HG02973 (cell line): ENCODE results near the gene RPRD1B.
"Not testable (repeated sequence)": the region's sequence is repeated elsewhere in the genome, so short reads cannot be mapped to it uniquely, and the experiment has no call there.

Source experiments
- ATAC-seq: cut with Tn5 transposase; IDR thresholded peaks from one replicate; pipeline ENCODE4 v1.9.1; 2021; ENCODE audit warnings: moderate library complexity; ENCODE audit not compliant: unreplicated experiment

RPRD1B gene

DNA sequence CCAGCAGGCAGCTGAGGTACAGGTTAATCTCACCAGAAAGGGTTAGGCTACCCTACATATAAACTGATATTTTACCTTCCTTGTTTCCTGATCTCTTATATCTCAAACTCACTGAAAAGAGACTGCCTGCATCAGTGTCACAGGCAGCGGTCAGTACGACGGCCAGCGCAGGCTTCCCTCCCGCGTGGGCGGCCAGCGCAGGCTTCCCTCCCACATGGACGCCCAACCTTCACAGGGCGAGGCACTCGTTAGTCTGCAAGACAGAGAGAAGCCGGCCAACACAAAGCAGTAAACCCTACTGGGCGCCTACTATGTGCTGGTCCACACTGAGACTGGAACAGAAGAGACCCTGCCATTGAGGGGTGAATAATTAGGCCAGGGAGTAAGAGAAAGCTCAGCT is 33.3 kb upstream of the RPRD1B start:
- no peak for ATAC-seq

DNA sequence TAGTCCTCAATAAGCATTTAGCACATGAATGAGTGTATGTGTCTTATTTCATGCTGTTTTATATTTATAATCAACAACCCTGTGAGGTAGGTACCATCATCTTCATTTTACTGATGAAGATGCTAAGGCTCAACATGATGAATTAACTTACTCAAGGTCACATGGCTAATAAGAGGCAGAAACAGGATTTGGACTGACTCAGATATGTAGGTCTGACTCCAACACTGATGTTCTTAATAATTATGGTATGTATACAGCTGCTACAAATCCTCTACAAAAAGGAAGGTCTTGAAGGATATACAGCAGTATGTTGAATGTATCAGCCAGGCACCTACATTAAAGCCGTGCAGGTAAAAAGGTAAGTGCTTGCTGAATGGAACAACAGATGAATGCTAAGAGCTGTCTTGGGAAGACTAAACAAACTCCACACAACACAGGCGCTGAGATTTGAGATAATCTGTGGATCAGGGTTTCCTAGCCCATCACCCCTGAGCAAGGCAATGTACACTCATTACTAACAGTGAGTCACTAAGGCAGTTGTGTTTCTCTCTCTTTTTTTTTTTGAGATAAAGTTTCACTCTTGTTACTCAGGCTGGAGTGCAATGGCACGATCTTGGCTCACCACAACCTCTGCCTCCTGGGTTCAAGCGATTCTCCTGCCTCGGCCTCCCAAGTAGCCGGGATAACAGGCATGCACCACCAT is 32.2 kb upstream of the RPRD1B start:
- ATAC-seq = no peak

DNA sequence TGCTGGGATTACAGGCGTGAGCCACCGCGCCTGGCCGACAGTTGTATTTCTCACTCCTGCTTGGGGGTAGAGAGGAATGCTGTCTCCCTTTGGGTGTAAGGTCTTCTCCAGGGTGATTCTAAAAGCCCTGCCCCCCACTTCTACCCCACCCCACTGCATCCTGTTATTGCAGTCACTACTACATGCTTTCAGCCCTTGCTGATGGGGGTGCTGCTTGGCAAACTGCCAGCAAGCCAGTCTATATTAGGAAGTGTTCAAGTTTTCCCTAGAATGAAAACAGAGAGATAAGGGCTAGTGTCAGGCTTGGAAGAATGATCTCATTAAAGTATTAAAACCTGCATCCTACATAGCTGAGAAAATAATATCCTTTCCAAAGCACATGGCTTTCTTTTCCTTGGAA is 31.6 kb upstream of the RPRD1B start:
- ATAC-seq = no peak

DNA sequence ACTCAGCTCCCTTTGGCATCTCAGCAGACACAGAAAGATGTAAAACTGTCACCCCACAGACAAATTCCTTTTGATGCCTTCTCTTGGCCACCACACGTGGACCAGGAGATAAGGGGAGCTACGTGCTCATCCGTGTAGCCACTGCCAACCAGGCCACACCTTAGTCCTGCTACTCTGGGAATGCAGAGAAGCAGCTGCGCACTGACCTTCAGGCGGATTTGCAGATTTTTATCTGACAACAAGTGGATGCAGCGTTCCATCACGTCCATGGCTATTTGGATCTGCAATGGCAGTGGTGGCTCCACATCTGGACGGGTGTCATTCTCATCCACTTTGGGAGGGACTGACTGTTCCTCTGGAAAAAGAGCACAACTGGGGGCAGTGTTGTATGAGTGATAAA is 31.1 kb upstream of the RPRD1B start:
- ATAC-seq = no peak

DNA sequence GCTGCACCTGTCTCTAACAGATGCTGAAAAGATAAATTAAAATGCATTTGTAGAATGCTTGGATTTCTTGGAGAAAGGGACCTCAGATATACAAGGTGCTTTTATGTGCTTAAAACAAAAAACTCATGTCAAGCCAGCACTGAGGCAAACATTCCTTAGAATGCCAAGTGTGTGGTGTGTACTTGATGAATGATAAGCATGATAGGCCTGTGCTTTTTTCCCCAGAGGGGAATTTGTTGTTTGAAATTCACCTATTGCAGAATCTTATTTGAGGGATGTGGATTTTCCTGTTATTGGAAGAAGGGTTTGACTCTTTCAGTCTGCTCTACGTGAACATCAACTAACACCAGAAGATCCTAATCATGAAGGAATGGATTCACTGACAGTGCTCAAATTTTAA is 29.1 kb upstream of the RPRD1B start:
- ATAC-seq = no peak

DNA sequence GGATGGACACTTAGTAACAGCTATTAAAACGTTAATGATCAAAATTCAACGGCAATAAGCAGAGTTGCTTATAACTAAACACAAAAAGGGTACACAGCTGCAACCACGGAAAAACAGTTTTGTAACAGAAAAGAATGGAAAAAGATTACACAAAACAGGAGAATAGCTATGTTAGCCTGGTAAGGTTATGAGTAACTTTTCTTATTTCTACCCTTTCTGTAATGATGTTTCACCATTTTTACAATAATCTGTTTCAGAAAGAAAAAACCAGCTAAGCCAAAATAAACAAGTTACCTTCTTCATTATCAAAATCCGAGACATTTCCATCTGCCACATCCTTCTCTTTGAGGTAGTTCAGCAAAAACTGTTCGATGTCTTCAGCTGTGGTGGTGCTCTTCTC is 27.6 kb upstream of the RPRD1B start:
- no peak for ATAC-seq

DNA sequence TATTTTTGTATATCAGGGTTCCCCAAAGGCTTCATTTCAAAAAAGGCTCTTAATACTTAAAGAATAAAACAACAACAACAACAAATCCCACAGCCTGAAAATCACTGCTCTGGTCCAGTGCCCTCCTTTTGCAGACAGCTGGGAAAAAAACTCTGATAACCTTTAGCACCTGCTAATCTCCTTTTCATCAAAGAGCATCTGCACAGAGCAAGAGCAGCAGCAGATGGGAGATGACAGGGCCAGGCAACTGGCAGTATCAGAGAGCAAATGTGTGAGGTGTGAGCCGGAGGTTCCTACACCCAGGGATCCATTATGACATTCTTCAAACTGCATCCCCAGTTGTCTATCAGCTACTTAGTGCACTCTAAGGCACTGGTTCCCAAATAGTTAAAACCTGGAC is 26.0 kb upstream of the RPRD1B start:
- no peak for ATAC-seq

DNA sequence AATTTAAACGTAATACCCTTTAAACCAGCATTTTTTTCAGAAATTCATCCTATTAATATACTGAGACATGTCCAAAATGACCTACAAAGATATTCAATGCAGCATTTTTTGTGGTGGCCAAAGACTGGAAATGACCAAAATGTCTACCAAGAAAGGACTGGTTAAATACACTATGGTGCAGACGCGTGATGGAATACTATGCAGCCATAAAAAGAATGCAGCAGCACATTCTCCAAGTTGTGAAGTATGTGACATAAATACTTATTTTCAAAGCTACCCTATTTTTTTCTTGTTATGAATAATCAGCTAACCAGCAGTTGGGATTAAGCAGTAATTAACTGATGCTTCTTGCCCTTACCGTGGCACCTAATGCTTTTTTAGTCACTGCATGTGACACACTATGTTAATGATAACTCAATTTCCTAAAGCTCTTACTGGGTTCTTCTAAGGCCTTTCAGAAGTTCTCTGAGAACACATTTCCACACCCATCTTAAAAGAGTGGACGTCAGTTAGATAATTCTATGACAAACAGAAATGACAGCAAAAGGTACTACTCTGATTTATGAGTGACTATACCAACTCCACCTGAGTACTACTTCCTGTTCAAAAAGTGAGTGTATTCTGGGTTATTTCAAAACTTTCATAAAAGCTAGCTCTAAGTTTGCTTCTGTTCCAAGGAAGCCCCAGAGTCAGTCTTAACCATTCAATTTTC is 25.2 kb upstream of the RPRD1B start:
- ATAC-seq = no peak

DNA sequence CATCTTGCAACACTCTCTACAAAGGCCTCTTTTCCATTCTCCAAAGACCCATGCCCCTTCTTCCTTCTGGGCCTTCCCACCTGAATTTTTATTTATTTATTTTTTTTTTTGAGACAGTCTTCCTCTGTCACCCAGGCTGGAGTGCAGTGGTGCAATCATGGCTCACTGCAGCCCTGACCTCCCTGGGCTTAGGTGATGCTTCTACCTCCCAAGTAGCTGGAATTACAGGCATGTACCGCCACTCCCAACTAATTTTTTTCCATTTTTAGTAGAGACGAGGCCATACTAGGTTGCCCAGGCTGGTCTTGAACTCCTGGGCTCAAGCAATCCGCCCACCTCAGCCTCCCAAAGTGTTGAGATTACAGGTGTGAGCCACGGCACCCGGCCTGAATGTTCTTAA is 24.1 kb upstream of the RPRD1B start:
- not testable (repeated sequence) for ATAC-seq

DNA sequence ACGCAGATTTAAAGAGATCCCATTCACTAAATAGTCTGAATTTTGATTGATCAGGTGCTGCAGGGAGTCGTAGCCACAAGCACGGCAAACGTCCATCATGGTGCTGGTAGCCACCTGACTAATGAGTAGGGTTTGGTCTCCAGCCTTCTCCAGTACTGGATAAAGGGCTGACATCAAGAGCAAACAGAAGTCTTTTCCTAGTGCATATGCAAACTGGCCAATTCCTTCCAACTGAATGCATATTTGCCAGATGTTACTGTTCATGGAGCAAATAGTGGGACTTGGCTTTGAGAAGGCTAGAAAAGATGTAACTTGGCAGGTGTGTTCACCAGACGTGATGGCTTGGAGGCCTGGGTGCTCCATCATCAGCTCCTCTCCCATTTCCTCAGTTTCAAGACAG is 21.9 kb upstream of the RPRD1B start:
- ATAC-seq = no peak

DNA sequence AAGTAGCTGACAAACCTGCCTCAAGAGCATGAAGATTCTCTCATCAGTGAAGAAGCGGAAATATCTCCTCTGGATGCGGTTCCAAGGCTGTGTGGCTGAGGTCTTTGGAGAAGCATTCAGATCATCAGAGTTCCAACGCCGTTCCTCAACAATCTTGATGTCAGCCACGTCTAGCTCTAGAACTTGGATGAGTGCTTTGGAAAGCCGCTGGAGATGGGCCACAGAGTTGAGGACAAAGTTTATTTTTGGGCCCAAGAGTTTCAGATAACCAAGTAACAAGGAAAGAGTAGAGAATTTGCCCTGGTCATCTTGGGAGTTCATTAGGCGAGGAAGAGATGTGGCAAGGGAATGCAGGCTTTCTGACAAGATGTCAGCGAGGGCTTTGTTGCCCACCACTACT is 21.2 kb upstream of the RPRD1B start:
- ATAC-seq = no peak

DNA sequence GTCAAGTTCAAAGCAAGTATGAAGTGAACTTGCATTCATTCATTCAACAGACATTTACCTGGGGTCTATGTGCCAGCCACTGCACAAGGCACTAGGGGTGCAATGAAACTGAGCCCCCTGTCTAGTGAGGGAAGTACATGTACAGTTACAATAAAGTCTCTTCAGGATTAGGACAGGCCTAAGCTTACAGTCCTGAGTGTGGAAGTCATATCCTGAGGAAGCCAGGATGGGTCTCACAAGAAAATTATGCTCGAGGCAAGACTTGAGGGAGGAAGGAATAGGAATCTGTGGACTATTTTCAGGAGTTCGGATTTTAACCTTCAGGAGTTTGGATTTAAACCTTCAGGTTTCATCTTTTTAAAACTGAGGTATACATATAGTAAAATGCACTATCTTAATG is 19.7 kb upstream of the RPRD1B start:
- no peak for ATAC-seq

DNA sequence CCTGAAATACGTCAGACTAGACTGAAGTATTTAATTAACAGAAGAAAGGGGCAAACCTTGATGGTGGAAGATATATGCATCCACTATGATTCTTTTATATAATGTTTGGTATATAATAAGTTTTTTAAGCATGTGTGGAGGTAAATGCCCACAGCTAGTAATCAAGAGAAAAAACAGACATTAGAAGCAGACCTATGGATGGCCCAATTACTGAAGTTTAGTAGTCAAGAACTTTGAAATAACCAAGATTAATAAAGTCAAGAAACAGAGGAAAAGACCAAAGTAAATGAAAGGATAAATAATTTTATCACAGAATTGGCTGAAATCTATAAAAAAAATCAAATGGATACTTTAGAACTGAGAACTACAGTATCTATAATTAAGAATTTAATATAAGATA is 15.6 kb upstream of the RPRD1B start:
- ATAC-seq = no peak

DNA sequence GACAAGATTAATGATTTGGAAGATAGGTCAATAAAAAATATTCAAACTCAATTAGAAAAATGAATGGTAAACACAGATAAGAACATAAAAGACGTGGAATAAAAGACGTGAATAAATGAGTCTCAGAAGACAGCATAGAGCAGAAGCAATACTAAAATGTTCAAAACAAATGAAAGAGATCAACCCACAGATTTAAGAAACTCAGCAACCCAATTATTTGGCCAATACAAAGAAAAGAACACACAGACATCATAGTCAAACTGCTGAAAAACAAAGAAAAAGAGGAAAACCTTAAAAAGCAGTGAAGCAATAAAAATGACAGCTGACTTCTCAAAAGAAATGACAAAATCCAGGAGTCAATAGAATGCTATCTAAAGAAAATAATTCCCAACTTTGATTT is 15.2 kb upstream of the RPRD1B start:
- ATAC-seq = no peak

DNA sequence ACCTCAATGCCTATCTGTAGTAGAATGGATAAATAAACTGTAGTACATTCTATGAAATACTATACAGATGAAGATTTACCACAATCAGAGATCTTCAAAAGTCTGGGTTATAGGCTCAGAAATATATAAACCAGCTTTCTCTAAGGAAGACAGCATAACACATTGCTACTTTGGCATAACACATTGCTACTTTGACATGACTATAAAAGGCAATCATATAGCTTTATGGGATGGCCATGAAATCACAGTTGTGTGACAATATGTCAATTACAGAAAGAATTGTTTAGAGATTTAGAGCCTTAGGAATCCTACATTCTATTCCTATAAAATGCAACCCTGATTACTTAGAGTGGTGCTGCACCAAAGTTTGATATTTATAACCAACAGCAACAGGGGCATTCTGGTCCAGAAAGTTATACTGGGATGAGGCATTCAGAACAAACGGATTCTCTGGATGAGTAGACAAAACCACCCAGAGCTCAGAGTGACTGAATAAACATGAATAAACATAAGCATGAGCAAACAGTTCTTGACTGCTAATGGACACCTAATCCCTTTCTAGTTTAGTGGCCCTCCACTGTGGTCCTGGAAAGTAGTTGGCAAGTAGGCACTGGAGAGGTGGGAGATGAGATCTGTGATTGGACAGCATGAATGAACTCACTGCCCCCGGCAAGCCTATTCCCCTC is 12.3 kb upstream of the RPRD1B start:
- ATAC-seq = no peak

DNA sequence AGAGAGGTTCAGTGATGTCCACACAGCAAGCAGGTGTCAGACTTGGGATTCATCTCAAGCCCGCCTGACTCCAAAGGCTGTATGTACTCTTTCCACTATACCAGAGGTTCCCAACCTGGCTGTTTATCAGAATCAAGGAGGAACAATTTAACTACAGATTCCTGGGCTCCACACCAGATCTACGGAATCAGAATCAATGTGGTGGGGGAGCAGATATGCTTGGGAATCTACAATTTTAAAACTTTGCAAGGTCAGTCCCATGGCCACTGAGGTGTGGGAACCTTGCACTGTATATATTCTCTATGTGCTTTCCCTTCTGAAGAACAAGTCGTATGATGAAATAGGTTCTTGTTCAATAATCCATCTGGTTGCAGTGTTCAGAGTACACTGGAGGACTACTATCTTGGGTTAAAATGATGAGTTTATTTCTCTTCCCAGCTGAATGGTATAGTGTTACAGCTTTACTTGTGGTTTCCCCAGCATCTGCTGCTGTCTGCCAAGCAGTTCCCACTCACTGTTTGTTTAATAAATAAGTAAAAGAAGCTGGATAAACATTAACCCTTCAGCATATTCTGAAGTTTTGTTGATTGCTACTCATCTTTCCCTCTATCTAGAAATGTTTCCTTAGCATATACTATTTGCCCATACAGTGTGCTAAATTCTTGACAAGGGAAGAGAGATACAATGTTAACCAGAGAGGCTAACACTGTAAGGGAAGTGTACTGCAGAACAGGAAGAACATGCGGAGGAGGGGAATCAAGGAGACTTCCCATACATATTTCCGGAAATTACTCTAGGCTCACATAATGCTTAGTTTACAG is 10.2 kb upstream of the RPRD1B start:
- ATAC-seq = no peak

DNA sequence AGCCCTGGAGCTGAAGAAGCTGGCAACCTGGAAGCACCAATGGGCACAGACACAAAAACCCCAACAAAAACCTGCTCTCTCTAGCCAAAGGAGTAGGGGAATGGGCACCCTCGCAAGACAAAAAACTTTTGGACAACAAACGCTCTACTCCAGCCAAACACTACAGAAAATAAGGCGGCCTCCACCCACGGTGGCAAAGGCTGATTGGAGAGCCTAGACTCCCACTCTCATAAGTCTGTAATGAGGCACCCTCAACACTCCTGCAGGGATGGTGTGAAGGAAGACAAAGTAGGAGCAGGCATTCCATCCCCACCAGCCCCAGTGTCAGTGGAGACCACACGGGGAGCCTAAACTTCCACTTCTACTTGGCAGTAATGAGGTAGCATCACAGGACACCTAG is 9.1 kb upstream of the RPRD1B start:
- ATAC-seq = no peak

DNA sequence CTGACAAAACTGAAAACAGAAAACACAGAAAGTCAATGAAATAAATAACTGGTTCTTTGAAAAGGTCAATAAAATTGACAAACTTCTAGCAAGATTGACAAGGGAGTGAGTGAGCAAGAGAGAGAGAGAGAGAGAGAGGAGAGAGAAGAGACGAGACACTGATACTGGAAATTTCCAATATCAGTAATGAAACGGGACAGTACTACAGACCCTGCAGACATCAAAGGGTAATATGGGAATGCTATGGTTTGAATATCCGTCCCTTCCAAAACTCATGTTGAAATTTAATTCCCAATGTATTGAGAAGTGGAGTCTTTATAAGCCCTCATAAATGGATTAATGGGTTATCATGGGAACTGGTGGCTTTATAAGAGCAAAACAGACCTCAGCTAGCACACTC is 4.1 kb upstream of the RPRD1B start:
- ATAC-seq = no peak

DNA sequence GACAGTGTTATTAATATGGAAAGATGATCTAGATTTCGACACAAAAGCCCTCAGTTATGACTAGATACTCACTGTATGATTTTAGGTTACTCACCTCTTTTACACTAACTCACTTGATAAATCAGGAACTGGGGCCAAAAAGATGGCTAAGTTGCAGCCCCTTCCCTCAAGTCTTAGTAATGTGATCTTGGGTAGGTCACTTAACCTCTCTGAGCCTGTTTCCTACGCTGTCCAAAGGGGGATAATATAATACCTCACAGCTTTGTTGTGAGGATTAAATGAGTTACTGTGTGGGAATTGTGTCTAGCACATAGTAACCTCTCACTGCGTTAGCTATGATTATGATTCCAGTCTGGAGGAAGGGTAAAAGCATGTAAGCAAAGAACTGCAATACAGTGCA is 1.6 kb upstream of the RPRD1B start:
- no peak for ATAC-seq

DNA sequence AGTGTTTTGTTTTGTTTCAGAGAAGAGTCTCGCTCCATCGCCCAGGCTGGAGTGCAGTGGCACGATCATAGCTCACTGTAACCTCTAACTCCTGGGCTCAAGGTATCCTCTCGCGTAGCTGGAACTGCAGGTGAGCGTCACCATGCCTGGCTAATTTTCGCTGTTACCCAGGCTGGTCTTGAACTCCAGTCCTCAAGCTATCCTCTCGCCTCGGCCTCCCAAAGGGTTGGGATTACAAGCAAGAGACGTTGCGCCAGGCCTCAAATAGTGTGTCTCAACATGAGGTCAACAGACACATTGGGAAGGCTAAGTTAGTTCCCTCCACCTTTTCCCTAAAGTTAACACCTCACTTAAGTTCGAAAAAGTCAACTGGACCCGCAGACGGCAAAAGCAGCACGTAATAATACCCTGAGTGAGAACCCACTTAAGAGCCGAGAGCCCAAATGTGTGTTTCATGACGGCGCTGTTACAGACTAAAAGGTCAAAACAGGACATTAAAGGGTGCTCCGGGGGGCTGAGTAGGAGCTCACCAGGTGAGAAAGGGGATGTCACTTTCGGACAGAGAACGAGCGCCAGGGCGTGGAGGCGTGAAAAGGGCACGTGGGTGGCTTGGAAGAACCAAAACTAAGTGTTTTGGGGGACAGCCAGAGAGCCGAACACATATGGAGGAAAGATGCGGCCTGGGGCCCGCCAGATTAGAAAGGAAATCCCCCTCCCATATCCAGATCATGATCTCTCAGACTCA is 789 bp upstream of the RPRD1B start:
- peak; percentile 41 for ATAC-seq
